Stomach (tissue), 4 donors: ENCODE data around the gene ZNF683.

Experiments used
- POLR2A ChIP-seq, 4 donors: fragments of 450-650 bp; IDR thresholded peaks; one replicate each; pipeline ENCODE4 v1.6.1; 2016; ENCODE audit warnings: antibody characterized with exemption in 4 of 4, control low read depth in 2 of 4, mild to moderate bottlenecking in 1 of 4, moderate library complexity in 1 of 4
- POLR2AphosphoS5 ChIP-seq, 3 donors: sonication (generic); formaldehyde crosslinking; IDR thresholded peaks; one replicate each; pipeline ENCODE4 v1.6.1; 2016; ENCODE audit warnings: antibody characterized with exemption in 3 of 3
- TF ChIP-seq, protein P1 (sequence below), 7 experiments: fragments of 450-650 bp in 4 of 7; fragments of 200-600 bp in 3 of 7; sonication (generic) in 3 of 7; IDR thresholded peaks; one replicate each; pipeline ENCODE4 v1.5.1; 2016 to 2019; ENCODE audit warnings: antibody characterized with exemption in 7 of 7, control low read depth in 2 of 7, mild to moderate bottlenecking in 1 of 7

DNA sequence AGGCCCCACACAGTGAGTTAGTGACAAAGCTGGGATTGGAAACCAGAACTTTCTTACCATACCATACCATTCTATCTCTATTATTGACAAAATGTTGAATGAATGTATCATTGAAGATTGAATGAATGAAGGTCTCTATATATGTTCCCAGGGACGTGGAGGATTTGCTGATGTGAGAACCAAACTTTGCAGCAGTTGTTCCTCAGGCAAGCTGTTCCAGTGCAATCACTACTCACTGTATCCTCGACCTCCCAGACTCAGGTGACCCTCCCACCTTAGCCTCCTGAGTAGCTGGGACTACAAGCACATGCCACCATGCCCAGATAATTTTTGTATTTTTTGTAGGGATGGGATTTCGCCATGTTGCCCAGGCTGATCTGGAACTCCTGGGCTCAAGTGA is 26.5 kb upstream of the ZNF683 start:
- TF ChIP-seq, protein P1, sequence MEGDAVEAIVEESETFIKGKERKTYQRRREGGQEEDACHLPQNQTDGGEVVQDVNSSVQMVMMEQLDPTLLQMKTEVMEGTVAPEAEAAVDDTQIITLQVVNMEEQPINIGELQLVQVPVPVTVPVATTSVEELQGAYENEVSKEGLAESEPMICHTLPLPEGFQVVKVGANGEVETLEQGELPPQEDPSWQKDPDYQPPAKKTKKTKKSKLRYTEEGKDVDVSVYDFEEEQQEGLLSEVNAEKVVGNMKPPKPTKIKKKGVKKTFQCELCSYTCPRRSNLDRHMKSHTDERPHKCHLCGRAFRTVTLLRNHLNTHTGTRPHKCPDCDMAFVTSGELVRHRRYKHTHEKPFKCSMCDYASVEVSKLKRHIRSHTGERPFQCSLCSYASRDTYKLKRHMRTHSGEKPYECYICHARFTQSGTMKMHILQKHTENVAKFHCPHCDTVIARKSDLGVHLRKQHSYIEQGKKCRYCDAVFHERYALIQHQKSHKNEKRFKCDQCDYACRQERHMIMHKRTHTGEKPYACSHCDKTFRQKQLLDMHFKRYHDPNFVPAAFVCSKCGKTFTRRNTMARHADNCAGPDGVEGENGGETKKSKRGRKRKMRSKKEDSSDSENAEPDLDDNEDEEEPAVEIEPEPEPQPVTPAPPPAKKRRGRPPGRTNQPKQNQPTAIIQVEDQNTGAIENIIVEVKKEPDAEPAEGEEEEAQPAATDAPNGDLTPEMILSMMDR (IDR thresholded peaks at IDR 0.05), result no peak
- TF ChIP-seq POLR2A (IDR thresholded peaks at IDR 0.05) (no peak), POLR2AphosphoS5 (IDR thresholded peaks at IDR 0.05) (no peak)
